Neural progenitor cell (in vitro differentiated cells): ENCODE measurements around the gene TRIAP1. TPM values are rescaled to one million over a fixed set of nuclear protein-coding genes. Genes with fewer than 3 reads are reported as not detected.

Experiments
- DNase-seq: peaks from one replicate; pipeline ENCODE4 v3.0.0-alpha.2; 2016; ENCODE audit warnings: low spot score
- H2AFZ ChIP-seq: fragments of 200-600 bp; sonication (generic); replicated peaks from 2 replicates; pipeline ENCODE4 v1.6.1; 2016; ENCODE audit warnings: antibody characterized with exemption
- H3F3A ChIP-seq: fragments of 200-600 bp; sonication (generic); 2 replicates; pipeline ENCODE4 v1.6.1; 2016; ENCODE audit warnings: antibody characterized with exemption, low read depth
- H3K27ac ChIP-seq: fragments of 200-600 bp; sonication (generic); 2 replicates; pipeline ENCODE4 v1.5.1; 2016; ENCODE audit warnings: mild to moderate bottlenecking
- H3K27me3 ChIP-seq: fragments of 200-600 bp; sonication (generic); 2 replicates; pipeline ENCODE4 v1.6.1; 2016; ENCODE audit warnings: mild to moderate bottlenecking, moderate library complexity
- H3K36me3 ChIP-seq: fragments of 200-600 bp; sonication (generic); 2 replicates; pipeline ENCODE4 v1.5.1; 2016
- H3K4me1 ChIP-seq: fragments of 200-600 bp; sonication (generic); 2 replicates; pipeline ENCODE4 v1.6.1; 2016; ENCODE audit warnings: mixed run types
- H3K4me2 ChIP-seq: fragments of 200-600 bp; sonication (generic); 2 replicates; pipeline ENCODE4 v1.6.1; 2016
- H3K4me3 ChIP-seq: fragments of 200-600 bp; sonication (generic); 2 replicates; pipeline ENCODE4 v1.5.1; 2016
- H3K79me2 ChIP-seq: fragments of 200-600 bp; sonication (generic); 2 replicates; pipeline ENCODE4 v1.6.1; 2016; ENCODE audit warnings: low read depth
- H3K9ac ChIP-seq: fragments of 200-600 bp; sonication (generic); 2 replicates; pipeline ENCODE4 v1.6.1; 2016
- H3K9me3 ChIP-seq: fragments of 200-600 bp; sonication (generic); 2 replicates; pipeline ENCODE4 v1.5.1; 2016; ENCODE audit warnings: low read depth
- H4K20me1 ChIP-seq: fragments of 200-600 bp; sonication (generic); 2 replicates; pipeline ENCODE4 v1.6.1; 2016; ENCODE audit warnings: low read depth
- H3K27ac Mint-ChIP-seq: 3 replicates; pipeline ENCODE4 v1.8.0; 2021; ENCODE audit warnings: mixed read lengths
- H3K27me3 Mint-ChIP-seq: 2 replicates; pipeline ENCODE4 v1.8.0; 2022; ENCODE audit warnings: low read depth, mild to moderate bottlenecking, inconsistent platforms, moderate library complexity, mixed read lengths; ENCODE audit not compliant: insufficient read depth
- H3K36me3 Mint-ChIP-seq: 3 replicates; pipeline ENCODE4 v1.8.0; 2021; ENCODE audit warnings: mixed read lengths
- H3K4me1 Mint-ChIP-seq: 3 replicates; pipeline ENCODE4 v1.8.0; 2021; ENCODE audit warnings: mixed read lengths
- H3K4me3 Mint-ChIP-seq: 3 replicates; pipeline ENCODE4 v1.8.0; 2021; ENCODE audit warnings: mild to moderate bottlenecking, moderate library complexity, mixed read lengths
- H3K9me3 Mint-ChIP-seq: 3 replicates; pipeline ENCODE4 v1.8.0; 2020; ENCODE audit warnings: mixed read lengths
- CTCF ChIP-seq: fragments of 200-600 bp; sonication (generic); IDR thresholded peaks from 2 replicates; pipeline ENCODE4 v1.5.1; 2017; ENCODE audit warnings: antibody characterized with exemption, mild to moderate bottlenecking
- EZH2 ChIP-seq: fragments of 200-600 bp; sonication (generic); IDR thresholded peaks from 2 replicates; pipeline ENCODE4 v1.6.1; 2017; ENCODE audit warnings: antibody characterized with exemption, mild to moderate bottlenecking, moderate library complexity
- EZH2phosphoT487 ChIP-seq: fragments of 200-600 bp; sonication (generic); IDR thresholded peaks from 2 replicates; pipeline ENCODE4 v1.6.1; 2017; ENCODE audit warnings: antibody characterized with exemption
- total RNA-seq: library from RNA; depleted of rRNA; stranded (reverse); fragments of >200 nt; gene quantifications from 2 replicates; pipeline ENCODE4 v1.2.3, GENCODE V29; 2015; ENCODE audit warnings: low replicate concordance

Gene TRIAP1
- total RNA-seq, 1 donor from 2014 or later, result 72.1 TPM

- no peak overlapping the region for H3K4me3 ChIP-seq
- peaks cover 44% of the 10 kb centered on the region for H3K36me3 Mint-ChIP-seq
- peaks cover 21% of the 10 kb centered on the region for H3K36me3 ChIP-seq
- no peaks in the 10 kb centered on the region for H3K27me3 ChIP-seq
- H3K4me2 ChIP-seq, result no peak overlapping the region
- no peak overlapping the region for H3K9ac ChIP-seq
- peaks cover 38% of the 10 kb centered on the region for H4K20me1 ChIP-seq
- no peaks in the 10 kb centered on the region for H3K4me1 ChIP-seq
- H3K9me3 Mint-ChIP-seq, result no peaks in the 10 kb centered on the region
- H2AFZ ChIP-seq, result no peak overlapping the region
- DNase-seq, result no peak
- no peaks in the 10 kb centered on the region for H3K9me3 ChIP-seq
- H3K27ac ChIP-seq, result no peak overlapping the region
- H3K27me3 Mint-ChIP-seq, result peaks cover 2% of the 10 kb centered on the region
- H3K79me2 ChIP-seq, result peaks cover 22% of the 10 kb centered on the region
- peaks cover 80% of the 10 kb centered on the region for H3F3A ChIP-seq
- no peak overlapping the region for H3K27ac Mint-ChIP-seq
- H3K4me3 Mint-ChIP-seq, result no peak overlapping the region
- H3K4me1 Mint-ChIP-seq, result no peaks in the 10 kb centered on the region
- TF ChIP-seq EZH2phosphoT487, result no peak
- no peak for TF ChIP-seq CTCF
- no peak for TF ChIP-seq EZH2
These were observed 14.0 kb upstream of the TRIAP1 start for GRCh38 chr12:120460157-120460556.

GRCh38 chr12:120457133-120457532 lies 10.9 kb upstream of the TRIAP1 start:
- H3K9me3 ChIP-seq, result no peaks in the 10 kb centered on the region
- no peaks in the 10 kb centered on the region for H3K4me1 Mint-ChIP-seq
- no peaks in the 10 kb centered on the region for H3K4me1 ChIP-seq
- TF ChIP-seq EZH2, result no peak
- TF ChIP-seq EZH2phosphoT487, result no peak
- TF ChIP-seq CTCF, result peak; percentile 51
- peaks cover 34% of the 10 kb centered on the region for H3K36me3 Mint-ChIP-seq
- H3F3A ChIP-seq, result peaks cover 74% of the 10 kb centered on the region
- no peak overlapping the region for H3K4me3 ChIP-seq
- H3K27ac Mint-ChIP-seq, result no peak overlapping the region
- no peaks in the 10 kb centered on the region for H3K27me3 ChIP-seq
- no peak overlapping the region for H3K4me3 Mint-ChIP-seq
- DNase-seq, result peak; percentile 44
- H3K4me2 ChIP-seq, result no peak overlapping the region
- no peak overlapping the region for H3K9ac ChIP-seq
- H3K36me3 ChIP-seq, result peaks cover 8% of the 10 kb centered on the region
- no peak overlapping the region for H3K27ac ChIP-seq
- H4K20me1 ChIP-seq, result peaks cover 17% of the 10 kb centered on the region
- H2AFZ ChIP-seq, result no peak overlapping the region
- no peaks in the 10 kb centered on the region for H3K9me3 Mint-ChIP-seq
- peaks cover 6% of the 10 kb centered on the region for H3K79me2 ChIP-seq
- no peaks in the 10 kb centered on the region for H3K27me3 Mint-ChIP-seq

GRCh38 chr12:120455302-120455701 lies 9.1 kb upstream of the TRIAP1 start:
- Mint-ChIP-seq H3K27ac (no peak overlapping the region), H3K4me1 (no peaks in the 10 kb centered on the region), H3K36me3 (peaks cover 27% of the 10 kb centered on the region), H3K4me3 (no peak overlapping the region), H3K27me3 (no peaks in the 10 kb centered on the region), H3K9me3 (no peaks in the 10 kb centered on the region)
- TF ChIP-seq EZH2phosphoT487 (no peak), CTCF (no peak), EZH2 (no peak)
- no peak overlapping the region for H3K9ac ChIP-seq
- no peak for DNase-seq
- H4K20me1 ChIP-seq, result peaks cover 14% of the 10 kb centered on the region
- H3K27me3 ChIP-seq, result no peaks in the 10 kb centered on the region
- H2AFZ ChIP-seq, result no peak overlapping the region
- H3F3A ChIP-seq, result peaks cover 62% of the 10 kb centered on the region
- no peak overlapping the region for H3K4me3 ChIP-seq
- no peaks in the 10 kb centered on the region for H3K4me1 ChIP-seq
- no peaks in the 10 kb centered on the region for H3K9me3 ChIP-seq
- H3K4me2 ChIP-seq, result no peak overlapping the region
- H3K79me2 ChIP-seq, result peaks cover 12% of the 10 kb centered on the region
- peaks cover 5% of the 10 kb centered on the region for H3K36me3 ChIP-seq
- H3K27ac ChIP-seq, result no peak overlapping the region
